HepG2 (cell line): ENCODE measurements around the gene CST3. TPM values are rescaled to one million over a fixed set of nuclear protein-coding genes. Genes with fewer than 3 reads are reported as not detected.

Experiments
- CC2D1A ChIP-seq: sonication (generic); formaldehyde crosslinking; IDR thresholded peaks from 2 replicates; pipeline ENCODE4 v1.8.1; 2023; ENCODE audit warnings: mild to moderate bottlenecking, missing genetic modification reagents
- ELF1 ChIP-seq: sonication (generic); formaldehyde crosslinking; IDR thresholded peaks from 2 replicates; pipeline ENCODE4 v1.4.0; 2020; ENCODE audit warnings: missing genetic modification reagents
- ELK4 ChIP-seq: sonication (generic); formaldehyde crosslinking; IDR thresholded peaks from 2 replicates; pipeline ENCODE4 v1.9.0; 2021; ENCODE audit warnings: missing genetic modification reagents, borderline replicate concordance
- GABPA ChIP-seq, 2 experiments: IDR thresholded peaks; 2 replicates each; pipeline ENCODE4 v1.6.1; 2011 to 2016; ENCODE audit warnings: low read depth in 2 of 2, low read length in 1 of 2, missing biosample characterization in 1 of 2, missing genetic modification characterization in 1 of 2
- GATAD1 ChIP-seq: IDR thresholded peaks from 2 replicates; pipeline ENCODE4 v1.6.1; 2016; ENCODE audit warnings: missing genetic modification reagents, missing compliant biosample characterization
- MEF2D ChIP-seq: sonication (generic); formaldehyde crosslinking; IDR thresholded peaks from 2 replicates; pipeline ENCODE4 v1.5.1; 2020; ENCODE audit warnings: mild to moderate bottlenecking, missing genetic modification reagents
- MTF2 ChIP-seq: sonication (generic); formaldehyde crosslinking; IDR thresholded peaks from 2 replicates; pipeline ENCODE4 v1.5.0; 2020; ENCODE audit warnings: missing genetic modification reagents, borderline replicate concordance
- PATZ1 ChIP-seq: sonication (generic); formaldehyde crosslinking; IDR thresholded peaks from 2 replicates; pipeline ENCODE4 v1.4.0; 2020; ENCODE audit warnings: missing genetic modification reagents
- PAXIP1 ChIP-seq: sonication (generic); formaldehyde crosslinking; conservative IDR thresholded peaks from 2 replicates; pipeline ENCODE4 v1.4.0; 2020; ENCODE audit warnings: mild to moderate bottlenecking, missing genetic modification reagents, moderate library complexity
- RBAK ChIP-seq: sonication (generic); formaldehyde crosslinking; IDR thresholded peaks from 2 replicates; pipeline ENCODE4 v1.5.1; 2020; ENCODE audit warnings: mild to moderate bottlenecking, missing genetic modification reagents
- RFX3 ChIP-seq: IDR thresholded peaks from 2 replicates; pipeline ENCODE4 v1.6.1; 2016; ENCODE audit warnings: missing biosample characterization, missing genetic modification reagents
- ZBTB37 ChIP-seq: sonication (generic); formaldehyde crosslinking; IDR thresholded peaks from 2 replicates; pipeline ENCODE4 v1.4.0; 2020; ENCODE audit warnings: mild to moderate bottlenecking, missing genetic modification reagents
- ZBTB7B ChIP-seq: sonication (generic); formaldehyde crosslinking; IDR thresholded peaks from 2 replicates; pipeline ENCODE4 v1.4.0; 2020; ENCODE audit warnings: missing genetic modification reagents
- ZEB1 ChIP-seq: IDR thresholded peaks from 2 replicates; pipeline ENCODE4 v1.6.1; 2012; ENCODE audit warnings: mild to moderate bottlenecking, low read depth, inconsistent platforms; ENCODE audit not compliant: insufficient replicate concordance
- ZIK1 ChIP-seq: sonication (generic); formaldehyde crosslinking; IDR thresholded peaks from 2 replicates; pipeline ENCODE4 v1.5.0; 2020; ENCODE audit warnings: mild to moderate bottlenecking, low read depth, missing genetic modification reagents, borderline replicate concordance
- ZNF354B ChIP-seq: sonication (generic); formaldehyde crosslinking; IDR thresholded peaks from 2 replicates; pipeline ENCODE4 v1.8.0; 2022; ENCODE audit warnings: mild to moderate bottlenecking, missing genetic modification reagents
- ZNF713 ChIP-seq: sonication (generic); formaldehyde crosslinking; IDR thresholded peaks from 2 replicates; pipeline ENCODE4 v1.4.0; 2020; ENCODE audit warnings: mild to moderate bottlenecking, missing genetic modification reagents
- polyA plus RNA-seq, 8 experiments: library from polyadenylated mRNA; depleted of rRNA in 3 of 8; stranded (reverse) in 7 of 8; unstranded in 1 of 8; fragments of >200 nt; fragmentation: Illumina TruSeq in 4 of 8; extraction: Trizol in 4 of 8; gene quantifications; 2 replicates each; pipeline versions ENCODE4 v1.2.1 to v1.2.3, GENCODE V29; 2011 to 2016; ENCODE audit warnings: low read depth in 4 of 8, missing spikeins in 1 of 8, mixed read lengths in 1 of 8; ENCODE audit not compliant: insufficient read depth in 1 of 8
- total RNA-seq, 5 experiments: library from RNA; depleted of rRNA; stranded (reverse); fragments of >200 nt; fragmentation: Illumina TruSeq; extraction: Trizol; gene quantifications; 2 replicates each; pipeline ENCODE4 v1.2.3, GENCODE V29; 2016; ENCODE audit warnings: low read depth in 1 of 5

CST3 gene
- total and polyA plus RNA-seq, 2 of the 13 experiments (the other 11 are each of a cell fraction or from before 2014, with no cell fraction given), result 690 to 1,005 TPM

GRCh38 chr20:23637282-23638221 lies at the start of gene CST3 (continued):
- peak; percentile 60; the same call in 1 of the 2 replicates for TF ChIP-seq PAXIP1 (CRISPR knock-in tag)
- TF ChIP-seq ELK4, result peak; percentile 91; the same call in 1 of the 2 replicates
- TF ChIP-seq CC2D1A, result 0 out of 2 replicates have a peak, but pooled peaks have one; percentile 70
- peak; percentile 63 for TF ChIP-seq ZIK1 (CRISPR knock-in tag)
- peak; percentile 87 for TF ChIP-seq PATZ1 (CRISPR knock-in tag)
- TF ChIP-seq ZBTB7B, result peak; percentile 49; the same call in 1 of the 2 replicates
- TF ChIP-seq MEF2D (CRISPR knock-in tag), result 0 out of 2 replicates have a peak, but pooled peaks have one; percentile 34
- TF ChIP-seq ELF1, result peak; percentile 47
- TF ChIP-seq ZEB1, result no peak
- no peak for TF ChIP-seq RBAK (CRISPR knock-in tag)
- peak; percentile 66 for TF ChIP-seq GABPA (IDR thresholded peaks at IDR 0.05; ENCODE audit: low read depth, low read length)
- TF ChIP-seq GABPA (CRISPR knock-in tag; IDR thresholded peaks at IDR 0.05; ENCODE audit: low read depth), result peak; percentile 82
- TF ChIP-seq ZNF354B, result peak; percentile 87
- TF ChIP-seq ZBTB37 (CRISPR knock-in tag), result no peak
- peak; percentile 94 for TF ChIP-seq MTF2 (CRISPR knock-in tag)
- no peak; the same call in 1 of the 2 replicates for TF ChIP-seq ZNF713 (CRISPR knock-in tag)
- 0 out of 2 replicates have a peak, but pooled peaks have one; percentile 30 for TF ChIP-seq RFX3 (CRISPR knock-in tag)
- TF ChIP-seq GATAD1 (CRISPR knock-in tag), result peak; percentile 54
